Measurements from ENCODE around the gene ARAF.
"Not testable (repeated sequence)": the region's sequence is repeated elsewhere in the genome, so short reads cannot be mapped to it uniquely, and the experiment has no call there.

Gene ARAF

GRCh38 chrX:47560934-47561658 lies at the start of gene ARAF:
Gene ARAF, plus strand, starts transcription at chrX:47561205. Its CDS starts 1,763 bp downstream, at chrX:47562968.
- DNase-seq, result peak; percentile 91

- DNase-seq, result not testable (repeated sequence)
Observed at GRCh38 chrX:47512383-47512782, 48.6 kb upstream of the ARAF start.

GRCh38 chrX:47513034-47513965 lies 47.7 kb upstream of the ARAF start:
- DNase-seq, result not testable (repeated sequence)

DNA sequence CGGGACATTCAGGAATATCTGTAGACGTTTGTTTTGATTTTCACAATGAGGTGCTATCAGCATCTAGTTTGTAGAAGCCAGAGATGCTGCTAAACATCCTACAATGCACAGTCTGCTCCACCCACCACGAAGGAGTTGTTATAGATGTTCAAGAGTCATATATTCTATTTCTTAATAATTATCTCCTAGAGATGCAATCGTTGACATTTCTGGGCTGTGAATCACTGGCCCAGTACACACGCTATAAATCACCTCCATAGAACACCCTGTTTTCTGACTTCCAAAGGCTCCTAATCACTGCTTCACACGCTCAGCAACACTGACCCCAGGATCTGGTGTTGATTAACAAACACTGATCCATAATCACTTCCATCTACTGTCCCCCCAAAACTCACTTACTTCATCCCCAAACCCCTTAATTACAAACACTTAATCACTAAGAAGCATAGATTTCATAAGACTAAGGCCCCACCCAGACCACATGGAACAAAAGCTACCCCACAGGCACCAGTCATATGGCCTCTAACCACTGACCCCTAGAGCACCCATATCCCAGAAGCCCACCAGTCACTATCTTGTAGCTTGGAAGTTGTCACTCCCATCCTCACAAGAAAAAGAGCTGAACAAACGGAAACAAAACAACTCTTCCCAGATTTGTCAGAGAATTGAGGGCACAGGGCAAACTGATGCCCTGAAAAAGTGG lies 46.3 kb upstream of the ARAF start:
- DNase-seq, result no peak

GRCh38 chrX:47515941-47516665 lies 44.9 kb upstream of the ARAF start:
- no peak for DNase-seq

GRCh38 chrX:47518144-47518543 lies 42.9 kb upstream of the ARAF start:
- DNase-seq, result no peak

- DNase-seq, result peak; percentile 30
Observed at GRCh38 chrX:47523297-47523696, 37.7 kb upstream of the ARAF start.

GRCh38 chrX:47523713-47524166 lies 37.3 kb upstream of the ARAF start:
- DNase-seq, result no peak

DNA sequence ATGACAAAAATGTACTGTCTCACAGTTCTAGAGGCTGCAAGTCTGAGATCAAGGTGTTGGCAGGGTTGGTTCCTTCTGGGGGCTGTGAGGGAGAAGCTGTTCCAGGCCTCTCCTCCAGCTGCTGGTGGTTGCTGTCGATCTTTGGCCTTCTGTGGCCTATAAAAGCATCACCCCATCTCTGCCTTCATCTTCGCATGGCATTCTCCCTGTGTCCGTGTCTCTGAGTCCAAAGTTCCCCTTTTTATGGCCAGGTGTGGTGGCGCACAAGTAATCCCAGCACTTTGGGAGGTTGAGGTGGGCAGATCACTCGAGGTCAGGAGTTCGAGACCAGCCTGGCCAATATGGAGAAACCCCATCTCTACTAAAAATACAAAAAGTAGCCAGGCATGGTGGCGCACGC lies 31.5 kb upstream of the ARAF start:
- DNase-seq, result no peak

- DNase-seq, result no peak
Observed at GRCh38 chrX:47530049-47530448, 31.0 kb upstream of the ARAF start.

DNA sequence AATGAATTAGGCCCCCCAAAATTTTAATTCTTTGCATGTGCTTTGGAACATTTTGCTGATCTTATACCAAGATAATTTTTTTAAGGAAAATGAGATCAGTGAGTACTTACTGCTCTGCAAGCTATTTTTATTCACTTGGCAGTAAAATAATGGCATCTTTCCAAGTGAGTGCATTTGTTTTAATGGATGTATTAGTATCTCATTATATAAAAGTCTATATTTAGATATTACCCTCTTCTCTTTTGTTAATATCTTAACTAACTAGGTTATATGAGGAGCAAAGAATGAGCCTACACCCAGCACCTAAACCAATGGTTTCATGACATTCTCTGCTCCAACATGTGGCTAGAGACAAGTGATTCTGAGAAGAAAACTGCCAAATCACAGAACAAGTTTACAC lies 21.1 kb upstream of the ARAF start:
- no peak for DNase-seq

- DNase-seq, result no peak
Observed at GRCh38 chrX:47540754-47541538, 20.1 kb upstream of the ARAF start.

DNA sequence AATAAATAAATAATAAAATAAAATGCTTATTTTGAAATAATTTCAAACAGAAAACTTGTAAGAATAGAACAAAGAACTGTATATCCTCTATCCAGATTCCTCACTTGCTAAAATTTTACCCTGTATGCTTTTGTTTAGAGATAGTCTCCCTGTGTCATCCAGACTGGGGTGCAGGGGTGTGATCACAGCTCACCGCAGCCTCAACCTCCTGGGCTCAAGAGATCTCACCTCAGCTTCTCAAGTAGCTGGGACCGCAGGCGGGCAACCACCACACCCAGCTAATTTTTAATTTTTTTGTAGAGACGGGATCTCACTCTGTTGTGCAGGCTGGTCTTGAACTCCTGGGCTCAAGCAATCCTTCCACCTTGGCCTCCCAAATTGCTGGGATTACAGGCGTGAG lies 17.5 kb upstream of the ARAF start:
- no peak for DNase-seq

GRCh38 chrX:47556045-47556623 lies 4.9 kb upstream of the ARAF start:
- peak; percentile 70 for DNase-seq

DNA sequence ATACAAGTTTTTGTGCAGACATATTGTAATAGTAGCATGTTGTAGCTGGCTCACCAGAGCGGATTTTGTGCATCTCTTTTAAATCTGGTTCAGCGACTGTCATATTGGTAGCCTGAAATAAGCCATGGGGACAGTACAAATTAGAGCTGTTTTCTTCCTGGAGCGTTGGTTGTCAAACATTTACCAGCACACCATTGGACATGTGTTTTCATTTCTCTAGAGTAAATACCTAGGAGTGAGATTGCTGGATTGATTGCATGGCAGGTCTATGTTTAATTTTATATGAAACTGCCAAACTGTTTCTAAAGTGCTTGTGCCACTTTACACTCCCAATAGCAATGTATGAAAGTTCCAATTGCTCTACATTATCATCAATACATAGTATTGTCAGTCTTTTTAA lies 2.6 kb upstream of the ARAF start:
- no peak for DNase-seq

DNA sequence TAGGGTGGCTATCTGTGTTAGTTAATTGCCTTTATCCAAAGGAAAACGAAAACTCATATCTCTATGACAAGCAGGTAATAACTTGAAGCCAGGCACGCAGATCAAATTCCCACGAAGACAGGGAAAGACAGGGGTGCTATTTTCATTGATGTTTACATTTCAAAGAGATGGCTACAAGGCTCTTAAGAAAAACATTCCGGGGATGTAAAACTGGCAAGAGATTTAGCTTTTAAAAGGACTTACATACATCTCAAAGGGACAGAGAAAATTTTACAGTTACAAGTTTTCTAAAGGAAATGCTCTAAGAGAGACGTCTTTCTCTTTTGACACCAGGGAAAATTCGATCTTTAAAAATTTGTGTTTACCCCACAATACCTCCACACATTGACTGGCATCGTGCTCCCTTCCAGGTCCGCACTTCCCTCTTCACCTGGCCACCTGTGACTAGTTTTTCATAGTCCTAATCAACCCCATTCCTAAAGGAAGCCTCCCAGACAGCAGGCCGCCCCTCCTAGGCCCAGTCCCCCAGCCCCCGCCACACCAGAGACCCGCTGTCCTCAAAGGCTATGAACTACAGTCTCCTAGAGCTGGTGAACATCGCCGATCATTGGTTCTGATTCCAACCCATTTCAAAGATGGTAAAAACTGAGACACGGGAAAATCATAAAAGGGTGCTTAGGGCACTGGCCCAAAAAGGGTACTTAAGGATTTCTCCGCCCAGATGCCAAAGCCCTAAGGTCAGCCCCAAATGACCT lies 649 bp upstream of the ARAF start:
- no peak for DNase-seq

GRCh38 chrX:47561659-47562151 lies 700 bp downstream of the ARAF start:
- no peak for DNase-seq

DNA sequence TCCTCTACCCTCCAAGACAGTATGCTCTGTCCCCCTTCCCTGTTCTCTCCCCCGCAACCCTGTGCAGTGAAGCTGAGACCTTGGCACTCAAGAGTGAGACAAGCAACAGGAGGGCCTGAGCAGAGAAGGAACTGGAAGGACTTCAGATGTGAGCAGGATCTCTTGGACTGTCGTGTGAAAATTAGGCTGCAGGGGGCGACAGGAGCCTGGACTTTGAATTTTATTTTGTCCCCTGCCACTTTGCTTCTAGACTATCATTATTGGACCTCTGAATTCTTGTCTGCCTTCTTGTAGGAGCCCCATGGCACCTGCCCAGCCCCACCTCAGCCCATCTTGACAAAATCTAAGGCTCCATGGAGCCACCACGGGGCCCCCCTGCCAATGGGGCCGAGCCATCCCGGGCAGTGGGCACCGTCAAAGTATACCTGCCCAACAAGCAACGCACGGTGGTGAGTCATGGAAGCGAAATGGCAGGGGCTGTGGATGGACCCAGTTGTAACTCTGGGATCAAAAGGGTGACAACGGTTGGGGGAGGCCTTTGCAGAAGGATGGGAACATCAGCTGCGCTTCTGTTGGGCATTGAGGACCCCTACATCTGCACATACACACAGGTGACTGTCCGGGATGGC lies 1.7 kb downstream of the ARAF start:
- DNase-seq, result no peak

DNA sequence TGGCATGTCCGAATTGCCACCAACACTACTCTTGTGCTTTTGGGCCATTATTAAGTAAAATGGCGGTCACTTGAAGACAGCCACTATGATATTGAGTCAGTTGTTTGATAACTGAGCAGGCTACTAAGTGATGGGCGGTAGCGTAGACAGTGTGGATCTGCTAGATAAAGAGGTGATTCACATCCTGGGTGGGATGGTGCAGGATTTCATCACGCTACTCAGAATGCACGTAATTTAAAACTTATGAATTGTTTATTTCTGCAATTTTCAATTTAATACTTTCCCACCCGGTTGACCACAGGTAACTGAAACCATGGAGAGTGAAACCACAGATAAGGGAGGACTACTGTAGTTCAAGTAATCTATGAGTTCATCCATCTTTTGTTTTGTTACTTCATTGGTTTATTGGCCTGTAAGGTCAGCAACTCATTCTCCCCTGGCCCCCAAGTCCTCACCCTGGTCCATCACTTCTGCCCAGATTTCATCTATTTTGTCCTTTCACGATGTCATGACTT lies 2.9 kb downstream of the ARAF start:
- no peak for DNase-seq
